HG03354 (cell line): Measurements from ENCODE around the gene FSTL5.
"Not testable (repeated sequence)": the region's sequence is repeated elsewhere in the genome, so short reads cannot be mapped to it uniquely, and the experiment has no call there.

ENCODE experiments used
- ATAC-seq: cut with Tn5 transposase; IDR thresholded peaks from one replicate; pipeline ENCODE4 v1.9.1; 2021; ENCODE audit warnings: mild to moderate bottlenecking; ENCODE audit not compliant: unreplicated experiment, poor library complexity, severe bottlenecking

FSTL5 gene

DNA sequence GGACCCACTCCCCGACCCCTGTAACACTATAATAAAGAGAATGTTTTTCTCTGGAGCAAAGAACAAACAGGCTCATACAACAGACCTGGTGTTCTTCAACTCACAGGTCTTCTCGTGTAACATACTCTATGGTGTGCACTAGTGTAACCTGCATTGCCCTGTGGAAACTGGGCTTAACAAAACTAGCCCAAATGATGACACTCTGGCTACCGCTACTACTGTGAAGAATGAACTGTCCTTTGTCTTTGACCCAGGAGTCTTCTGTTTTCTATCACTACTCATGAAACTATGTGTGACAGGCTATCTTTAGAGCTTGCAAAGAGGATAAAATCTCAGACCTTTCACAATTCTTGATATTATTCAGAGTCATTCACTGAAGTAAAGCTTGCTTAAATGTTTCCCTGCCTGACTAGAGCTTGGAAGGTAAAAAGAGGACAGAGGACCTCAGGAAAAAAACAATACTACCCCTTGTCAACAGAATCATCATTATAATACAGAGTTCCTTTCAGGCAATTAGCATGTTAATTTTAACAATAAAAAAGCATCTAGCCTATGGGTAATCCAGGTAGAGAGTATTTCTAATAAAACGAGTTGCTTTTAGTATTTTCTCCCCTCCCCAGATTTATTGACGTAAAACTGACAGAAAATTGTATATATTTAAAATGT lies 59.2 kb downstream of the FSTL5 start:
- ATAC-seq = no peak

DNA sequence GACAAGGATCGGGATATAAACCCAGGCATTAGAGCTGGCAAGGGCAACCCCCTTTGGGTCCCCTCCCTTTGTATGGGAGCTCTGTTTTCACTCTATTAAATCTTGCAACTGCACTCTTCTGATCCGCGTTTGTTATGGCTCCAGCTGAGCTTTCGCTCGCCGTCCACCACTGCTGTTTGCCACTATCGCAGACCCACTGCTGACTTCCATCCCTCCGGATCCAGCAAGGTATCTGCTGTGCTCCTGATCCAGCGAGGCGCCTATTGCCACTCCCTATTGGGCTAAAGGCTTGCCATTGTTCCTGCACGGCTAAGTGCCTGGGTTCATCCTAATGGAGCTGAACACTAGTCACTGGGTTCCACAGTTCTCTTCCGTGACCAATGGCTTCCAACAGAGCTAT lies 59.9 kb downstream of the FSTL5 start:
- not testable (repeated sequence) for ATAC-seq

DNA sequence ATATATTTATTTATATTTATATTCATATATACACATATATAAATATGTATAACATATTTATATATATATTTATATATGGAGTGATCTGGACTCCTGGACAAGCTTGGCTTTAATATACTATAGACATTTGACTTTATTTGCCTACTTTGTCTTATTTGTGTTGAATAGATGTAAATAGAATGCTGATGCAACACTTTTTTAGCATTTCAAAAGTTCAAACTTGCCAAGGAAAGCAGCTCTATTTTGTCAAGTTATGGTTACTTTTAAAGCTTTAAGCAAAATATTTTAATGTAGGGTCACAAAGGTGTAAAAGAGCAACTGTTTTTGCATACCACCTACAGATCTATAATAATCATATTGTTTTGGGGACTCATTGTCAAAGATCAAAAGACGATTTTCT lies 61.1 kb downstream of the FSTL5 start:
- ATAC-seq = no peak

DNA sequence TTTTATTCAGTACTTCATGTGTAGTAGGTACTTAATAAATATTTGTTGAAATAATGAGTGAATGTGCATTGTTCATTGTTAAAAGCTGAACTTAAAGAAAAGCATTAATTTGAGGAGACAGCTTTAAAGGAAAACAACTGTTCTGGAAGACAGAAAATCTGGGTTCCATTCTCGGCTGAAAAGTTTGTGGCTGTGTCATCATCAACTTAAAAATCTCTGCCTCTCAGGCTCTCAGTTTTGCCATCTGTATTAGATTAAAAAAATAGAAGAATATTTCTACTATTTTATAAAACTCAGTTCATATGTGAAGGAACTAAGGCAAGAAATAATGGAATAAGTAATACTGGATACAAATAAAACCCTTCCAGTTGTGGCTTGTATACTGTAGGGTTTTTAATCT lies 62.5 kb downstream of the FSTL5 start:
- ATAC-seq = no peak

DNA sequence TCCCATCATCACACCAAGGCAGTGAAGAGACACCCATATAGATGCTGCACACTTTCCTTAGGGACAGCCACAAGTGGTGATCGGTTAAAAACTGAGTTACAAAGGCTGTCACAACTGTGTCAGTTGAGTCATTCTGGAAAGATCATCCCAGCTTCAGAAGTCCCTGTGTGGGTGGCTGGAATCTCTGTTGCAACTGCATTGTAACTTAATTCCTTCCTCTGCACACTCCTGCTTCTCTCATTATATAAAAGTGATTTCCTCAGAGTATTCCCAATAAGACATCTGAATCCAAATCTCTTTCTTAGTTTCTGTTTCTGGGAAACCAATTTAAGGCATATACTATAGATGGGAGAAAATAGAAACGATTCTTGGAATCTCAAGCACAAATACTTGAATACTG lies 88.1 kb downstream of the FSTL5 start:
- no peak for ATAC-seq

DNA sequence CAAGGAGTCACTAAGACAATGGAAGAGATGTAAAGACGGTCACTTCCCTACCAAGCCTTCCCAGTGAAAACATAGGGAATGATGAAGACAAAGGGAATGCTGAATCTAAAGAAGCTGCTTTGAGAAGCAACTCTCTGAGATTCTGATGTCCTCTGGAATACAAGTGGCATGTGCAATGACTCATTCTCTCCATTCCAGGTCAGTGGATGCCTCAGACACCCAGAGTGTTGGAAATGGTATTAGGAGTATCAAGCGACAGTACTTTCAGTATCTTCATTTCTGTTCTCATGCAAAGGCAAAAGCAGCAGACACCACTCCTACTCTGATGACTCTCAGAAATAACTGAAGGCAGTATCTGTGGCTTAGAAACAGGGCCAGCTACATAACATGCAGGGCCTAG lies 102.6 kb downstream of the FSTL5 start:
- no peak for ATAC-seq

DNA sequence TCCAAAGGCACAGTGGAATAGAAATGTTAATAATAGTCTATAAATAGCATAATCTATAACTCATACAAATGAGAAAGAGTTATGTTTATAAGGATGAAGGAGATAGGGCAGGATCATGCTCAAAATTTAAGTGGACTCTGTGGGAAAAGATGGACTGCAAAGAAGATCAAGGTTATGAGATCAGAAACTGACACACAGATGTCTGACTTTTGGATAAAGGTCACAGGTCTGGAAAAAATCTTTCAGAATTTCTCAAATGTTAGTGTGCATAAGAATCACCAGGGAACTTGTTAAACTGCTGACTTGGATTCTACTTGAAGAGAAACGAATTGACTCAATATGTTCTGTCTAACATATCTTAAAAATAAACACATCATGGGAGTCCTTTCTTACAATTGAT lies 104.1 kb downstream of the FSTL5 start:
- no peak for ATAC-seq

DNA sequence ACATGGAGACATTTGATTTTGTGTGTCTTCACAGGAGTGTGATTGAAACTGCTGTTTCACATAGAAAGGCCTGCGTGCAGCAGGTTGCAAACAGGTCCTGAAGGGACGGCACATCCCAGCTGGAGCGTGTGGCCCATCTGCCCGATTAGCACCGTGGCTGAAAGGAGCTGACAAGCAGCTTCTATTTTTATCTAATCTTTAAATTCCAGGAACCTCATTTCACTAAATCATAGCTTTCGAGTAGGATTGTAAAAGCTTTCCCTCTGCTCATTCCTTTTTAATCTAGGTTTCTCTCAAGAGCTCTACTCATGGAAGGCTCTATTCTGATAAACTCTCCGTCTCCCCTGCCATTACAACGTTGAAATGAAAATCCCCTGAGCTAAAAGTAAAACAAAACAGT lies 106.8 kb downstream of the FSTL5 start:
- ATAC-seq = no peak

DNA sequence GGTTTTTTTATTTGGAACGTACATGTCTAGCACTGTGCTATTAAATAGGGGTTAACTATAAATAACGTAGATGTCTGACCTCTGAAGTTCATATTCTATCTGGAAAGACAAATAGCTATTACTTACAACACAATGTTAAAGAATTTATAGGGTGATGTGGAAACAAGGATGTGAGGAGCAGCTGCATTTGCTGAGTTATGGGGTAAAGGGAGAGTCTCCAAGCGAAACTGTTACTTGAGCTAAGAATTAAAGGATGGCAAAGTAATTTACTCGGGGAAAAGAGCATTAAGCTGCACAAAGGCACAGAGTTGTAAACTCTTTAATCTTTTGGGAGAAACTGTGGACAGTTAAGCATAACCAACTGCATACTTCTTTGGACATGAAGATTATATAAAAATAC lies 117.7 kb downstream of the FSTL5 start:
- no peak for ATAC-seq

DNA sequence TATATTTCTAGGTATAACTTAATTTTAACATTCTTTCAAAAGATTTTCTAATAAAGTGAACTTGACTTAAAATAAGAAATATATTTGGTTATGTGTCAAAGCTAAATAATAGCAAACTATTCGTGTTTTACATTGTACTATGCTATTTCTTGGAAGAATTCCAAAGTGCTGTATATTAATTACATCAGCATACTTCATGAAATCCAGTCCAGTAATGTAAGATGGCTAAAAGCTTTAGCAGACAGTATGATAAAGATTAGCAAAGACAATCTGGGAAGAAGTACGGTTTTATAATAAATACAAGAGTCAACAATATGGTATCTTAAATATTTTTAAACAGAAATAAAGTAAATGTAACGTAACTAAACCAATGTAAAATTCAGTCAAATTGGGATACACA lies 125.7 kb downstream of the FSTL5 start:
- ATAC-seq = no peak

DNA sequence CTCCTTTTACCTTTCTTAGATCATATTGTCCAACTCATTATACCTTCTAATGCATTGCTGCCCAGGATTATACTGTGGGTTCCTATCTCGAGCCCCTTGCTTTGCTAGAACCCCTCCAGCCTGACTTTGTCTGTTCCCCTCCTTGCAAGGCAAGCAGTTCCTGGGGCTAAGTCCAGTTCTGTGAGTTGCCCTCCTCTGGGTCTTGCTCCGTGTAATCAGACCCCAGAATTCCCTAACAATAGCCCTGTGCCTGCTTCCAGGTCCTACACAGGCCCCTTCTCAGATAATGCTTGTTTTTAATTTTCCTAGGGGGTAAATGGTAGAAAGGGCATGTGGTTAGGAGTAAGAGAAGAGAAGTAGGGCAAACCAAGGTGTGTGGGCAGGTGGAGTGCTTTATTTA lies 145.9 kb downstream of the FSTL5 start:
- no peak for ATAC-seq

DNA sequence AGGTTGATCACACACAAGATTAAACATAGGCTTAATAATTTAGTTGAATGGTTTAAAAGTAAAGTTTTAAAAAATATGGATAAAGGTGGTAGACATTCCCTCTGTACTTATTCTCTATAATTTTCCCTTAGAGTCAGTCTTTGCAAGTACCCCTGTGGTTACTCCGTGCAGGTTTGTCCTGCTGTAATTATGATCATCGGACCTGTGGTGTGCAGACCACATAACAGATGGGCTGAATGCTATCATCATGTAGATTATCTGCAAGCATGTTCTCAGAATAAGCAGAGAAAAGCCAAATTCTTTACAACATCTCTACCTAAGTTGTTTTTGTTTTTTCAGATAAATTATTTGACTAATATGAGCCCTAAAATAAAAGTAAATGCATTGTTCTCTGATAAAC lies 146.8 kb downstream of the FSTL5 start:
- ATAC-seq = no peak

DNA sequence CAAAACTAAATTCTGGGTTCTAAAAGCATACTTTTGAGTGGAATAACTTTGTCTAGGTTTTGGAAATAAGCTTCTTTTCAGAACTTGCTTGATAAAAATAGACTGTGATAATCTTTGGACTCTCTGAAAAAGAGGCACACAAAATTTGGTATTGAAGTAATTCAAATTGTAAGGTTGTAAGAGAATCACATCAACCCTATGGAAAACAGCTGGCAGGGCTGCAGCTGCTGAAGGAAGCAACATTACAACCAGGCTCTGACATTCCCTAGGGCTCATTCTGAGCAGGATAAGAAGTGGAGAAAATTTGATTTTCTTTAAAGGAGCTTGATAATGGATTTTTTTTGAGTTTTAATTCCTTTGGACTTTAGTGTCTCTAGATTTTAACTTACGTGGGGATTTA lies 147.6 kb downstream of the FSTL5 start:
- ATAC-seq = no peak

DNA sequence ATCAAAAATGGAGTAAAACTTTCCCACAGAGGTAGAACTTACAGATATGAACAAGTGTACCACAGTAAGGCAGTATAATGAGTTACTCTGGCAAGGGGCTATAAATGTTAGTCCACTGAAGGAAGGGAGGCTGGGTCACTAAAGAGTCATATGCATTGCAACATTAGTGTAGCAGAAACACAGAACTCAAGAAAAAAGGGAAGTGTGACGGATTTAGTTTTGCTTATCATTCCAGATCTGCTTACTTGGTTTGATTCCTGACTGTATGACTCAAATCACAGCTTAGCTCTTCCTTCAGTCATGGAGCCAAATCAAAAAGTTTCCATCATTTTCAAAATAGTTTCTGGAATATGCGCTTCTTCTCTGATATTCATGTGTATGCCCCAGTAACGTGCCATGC lies 148.7 kb downstream of the FSTL5 start:
- no peak for ATAC-seq

DNA sequence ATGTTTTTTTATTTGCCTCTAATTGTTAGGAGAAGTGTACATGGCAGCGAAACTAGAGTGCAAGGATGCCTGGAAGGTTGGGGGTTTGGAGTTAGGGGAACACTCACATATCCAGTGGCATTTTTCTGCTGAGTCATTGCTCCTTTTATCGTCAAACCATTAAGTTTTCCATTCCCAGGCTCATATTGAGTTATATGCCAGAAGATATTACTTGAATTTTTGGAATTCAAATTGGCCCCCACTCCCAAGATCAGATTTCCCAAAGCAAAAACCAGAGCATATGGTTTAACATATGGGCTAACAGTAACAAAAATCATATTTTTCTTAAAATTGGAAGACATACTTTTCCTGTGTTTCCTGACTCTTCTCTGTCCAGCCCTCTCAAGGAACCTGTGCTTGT lies 152.7 kb downstream of the FSTL5 start:
- no peak for ATAC-seq

DNA sequence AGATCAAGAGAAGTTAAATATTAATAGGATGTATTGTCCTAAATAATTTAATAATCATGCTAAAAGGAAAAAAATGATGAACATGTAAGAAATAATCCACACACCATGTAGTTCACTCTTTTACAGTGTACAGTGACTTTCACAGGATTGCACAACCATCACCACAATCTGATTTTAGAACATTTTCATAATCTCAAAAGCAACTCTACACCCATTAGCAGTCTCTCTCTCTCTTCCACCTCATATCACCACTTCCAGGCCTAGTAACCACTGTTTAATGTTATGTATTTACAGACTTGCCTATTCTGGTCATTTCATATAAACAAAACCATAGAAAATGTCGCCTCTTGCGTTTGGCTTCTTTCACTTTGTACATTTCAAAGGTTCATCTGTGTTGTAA lies 153.4 kb downstream of the FSTL5 start:
- no peak for ATAC-seq

DNA sequence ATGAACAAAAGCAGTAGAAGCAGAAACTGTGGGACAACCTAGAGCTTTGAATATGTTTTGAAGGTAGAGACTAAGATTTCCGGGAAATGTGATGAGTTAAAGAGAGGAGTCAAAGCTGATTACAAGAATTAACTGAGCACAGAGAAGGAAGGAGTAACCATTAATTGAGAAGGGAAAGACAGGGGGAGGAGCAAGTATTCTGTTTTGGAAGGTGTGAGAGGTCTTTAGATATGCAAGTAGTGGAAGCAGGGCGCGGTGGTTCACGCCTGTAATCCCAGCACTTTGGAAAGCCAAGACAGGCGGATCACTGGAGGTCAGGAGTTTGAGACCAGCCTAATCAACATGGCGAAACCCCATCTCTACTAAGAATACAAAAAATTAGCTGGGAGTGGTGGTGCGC lies 171.5 kb downstream of the FSTL5 start:
- no peak for ATAC-seq

DNA sequence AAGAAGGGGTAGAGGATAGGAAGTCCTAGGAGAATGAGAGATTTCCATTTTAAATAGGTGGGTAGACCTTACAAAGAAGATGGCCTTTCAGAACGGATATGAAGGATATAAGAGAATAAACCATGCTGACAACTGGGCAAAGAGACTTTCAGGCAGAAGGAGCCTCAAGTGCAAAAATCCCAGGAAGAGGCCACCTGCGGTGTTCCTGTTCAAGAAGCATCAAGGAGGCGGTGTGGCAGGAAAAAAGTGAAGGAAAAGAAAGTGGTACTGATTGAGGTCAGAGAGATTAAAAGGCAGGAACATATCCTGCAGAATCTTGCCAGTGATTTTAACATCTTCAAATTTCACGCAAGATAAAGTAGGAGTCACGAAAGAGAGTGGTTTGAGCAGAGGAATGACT lies 172.0 kb downstream of the FSTL5 start:
- ATAC-seq = no peak

DNA sequence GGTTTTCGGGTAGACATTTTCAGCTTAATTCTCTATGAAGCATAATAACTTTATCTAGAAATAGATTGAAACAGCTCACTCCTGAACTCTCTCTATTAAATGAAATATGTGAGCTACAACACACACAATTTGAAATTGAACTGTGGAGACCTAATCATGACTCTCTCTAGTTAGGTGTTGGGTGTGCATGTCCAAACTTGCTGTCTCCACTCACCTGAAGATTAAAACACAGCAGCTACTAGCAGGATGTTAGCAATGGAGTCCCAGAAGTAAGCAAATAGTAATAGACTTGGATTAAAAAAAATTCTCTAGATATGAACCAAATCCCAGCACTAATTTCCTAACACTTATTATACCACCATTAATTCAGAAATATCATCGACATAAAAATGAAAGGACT lies 173.1 kb downstream of the FSTL5 start:
- ATAC-seq = no peak

DNA sequence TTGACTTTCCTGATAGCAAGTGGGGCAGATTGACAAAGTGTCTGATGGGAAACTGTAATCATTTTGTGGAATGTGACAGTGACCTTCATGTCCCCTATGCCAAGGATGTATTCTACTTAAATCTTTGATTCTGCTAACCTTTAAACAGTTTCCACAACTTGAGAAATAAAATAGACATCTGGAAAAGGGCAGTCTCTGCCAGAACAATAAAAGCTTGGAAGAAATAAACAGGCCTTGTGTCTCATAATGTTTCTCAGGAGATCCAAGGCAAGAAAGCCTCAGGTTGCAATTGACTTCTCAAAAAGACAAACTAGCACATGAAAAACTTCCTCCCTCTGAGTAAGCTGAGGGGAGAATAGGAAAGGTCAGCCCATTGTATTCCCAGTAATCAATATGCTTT lies 174.9 kb downstream of the FSTL5 start:
- no peak for ATAC-seq

DNA sequence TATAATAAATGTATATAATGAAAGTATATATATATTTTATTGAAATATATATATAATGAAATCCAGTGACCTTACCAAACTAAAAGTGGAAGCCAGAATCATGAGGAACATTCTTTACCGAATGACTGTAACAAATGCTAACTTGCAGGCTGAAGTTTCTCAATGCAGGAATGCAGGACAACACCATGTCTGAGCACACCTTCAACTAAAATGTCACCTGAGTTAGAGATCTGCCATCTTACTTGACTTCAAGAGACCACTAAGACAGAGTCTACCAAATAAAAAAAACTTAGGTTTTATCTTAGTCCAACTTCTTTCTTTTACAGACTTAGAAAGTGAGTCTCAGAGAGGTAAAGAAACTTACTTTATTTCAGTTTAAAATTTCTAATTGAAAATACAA lies 176.2 kb downstream of the FSTL5 start:
- ATAC-seq = no peak

DNA sequence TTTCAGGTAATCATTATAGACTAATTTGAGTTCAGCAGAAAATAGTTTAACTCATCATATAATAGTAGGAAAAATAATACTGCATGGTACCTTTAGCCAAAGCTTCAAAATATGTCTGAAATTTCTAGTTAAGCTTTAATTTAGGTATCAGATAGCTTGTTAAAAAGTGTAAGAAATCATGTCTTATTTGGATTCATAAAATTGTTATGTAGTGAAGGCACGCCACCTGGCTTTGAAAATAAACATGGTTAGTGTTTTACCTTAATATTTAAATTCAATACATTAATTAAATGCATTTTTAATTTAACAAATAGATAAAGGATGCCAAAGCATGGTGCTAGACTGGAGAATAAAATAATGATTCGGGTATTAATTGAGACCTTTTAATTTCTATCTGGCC lies 211.4 kb downstream of the FSTL5 start:
- ATAC-seq = no peak
